Thymus (tissue), 14 donors: ENCODE data around the gene CD7. TPM values are rescaled to one million over a fixed set of nuclear protein-coding genes. Genes with fewer than 3 reads are reported as not detected.
A peak's percentile ranks its signal among the peaks of the same experiment; 100 is the strongest.
"Not testable (repeated sequence)": the region's sequence is repeated elsewhere in the genome, so short reads cannot be mapped to it uniquely, and the experiment has no call there.

Source experiments
- DNase-seq, 9 donors: peaks; one replicate each; pipeline ENCODE4 v3.0.0-alpha.2; 2013; ENCODE audit warnings: low spot score in 9 of 9, low read depth in 6 of 9, missing footprints in 1 of 9
- H3K27ac ChIP-seq, 2 donors: one replicate each; pipeline ENCODE4 v1.5.1; 2013; ENCODE audit warnings: control low read depth in 1 of 2, low read depth in 1 of 2, low read length in 1 of 2, mild to moderate bottlenecking in 1 of 2, moderate library complexity in 1 of 2
- H3K27me3 ChIP-seq, 2 donors: one replicate each; pipeline ENCODE4 v1.5.1; 2013; ENCODE audit warnings: low read length in 1 of 2; ENCODE audit not compliant: control insufficient read depth in 2 of 2, insufficient read depth in 1 of 2
- H3K36me3 ChIP-seq, 2 donors: one replicate each; pipeline ENCODE4 v1.5.1; 2013; ENCODE audit warnings: low read length in 1 of 2, mild to moderate bottlenecking in 1 of 2, moderate library complexity in 1 of 2; ENCODE audit not compliant: control insufficient read depth in 2 of 2, insufficient read depth in 2 of 2
- H3K4me1 ChIP-seq, 2 donors: one replicate each; pipeline ENCODE4 v1.5.1; 2013; ENCODE audit warnings: low read length in 2 of 2; ENCODE audit not compliant: control insufficient read depth in 2 of 2, insufficient read depth in 2 of 2
- H3K4me3 ChIP-seq, 2 donors: one replicate each; pipeline ENCODE4 v1.5.1; 2013; ENCODE audit warnings: low read length in 2 of 2, control low read depth in 1 of 2, mild to moderate bottlenecking in 1 of 2
- H3K9me3 ChIP-seq, 2 donors: one replicate each; pipeline ENCODE4 v1.5.1; 2013; ENCODE audit warnings: low read length in 1 of 2, mild to moderate bottlenecking in 1 of 2; ENCODE audit not compliant: control insufficient read depth in 2 of 2, insufficient read depth in 1 of 2
- WGBS: extraction: QIAGEN DNeasy Blood & Tissue Kit; methylation state at CpG from one replicate; pipeline ENCODE4 v1.1.7; 2013; 5-methylcytosine and 5-hydroxymethylcytosine counted together
- long read RNA-seq, 10 donors: transcript quantifications; one replicate each; lab custom pipeline, GENCODE V29; 2026
- polyA plus RNA-seq: library from polyadenylated mRNA; stranded (reverse); fragments of 200-250 nt; gene quantifications from one replicate; pipeline ENCODE4 v1.2.3, GENCODE V29; 2013
- total RNA-seq: library from RNA; stranded (reverse); fragments of 120-200 nt; gene quantifications from one replicate; pipeline ENCODE4 v1.2.4, GENCODE V29; 2013
- donor health status: healthy.

The CD7 gene
- total RNA-seq (67.9 TPM), polyA plus RNA-seq (153 TPM)
- long read RNA-seq, donor 1, partial matches to known transcripts, result 0 of 5 reads
- long read RNA-seq, donor 1, other reads (novel, unspliced or antisense), result 0 of 5 reads
- long read RNA-seq, donor 2, transcript CD7-207 (3 exons, 2,021 nt), result minor isoform, 21 of 243 reads
- long read RNA-seq, donor 2, transcript CD7-206 (3 exons, 1,659 nt), result minor isoform, 10 of 243 reads
- long read RNA-seq, donor 2, transcript CD7-204 (2 exons, 990 nt), result minor isoform, 6 of 243 reads
- long read RNA-seq, donor 2, transcript CD7-201 (4 exons, 1,281 nt), result major isoform, 158 of 243 reads
- long read RNA-seq, donor 2, partial matches to known transcripts, result 36 of 243 reads
- long read RNA-seq, donor 2, other reads (novel, unspliced or antisense), result 10 of 243 reads
- long read RNA-seq, donor 3, transcript CD7-204 (2 exons, 990 nt), result minor isoform, 14 of 119 reads
- long read RNA-seq, donor 3, transcript CD7-201 (4 exons, 1,281 nt), result major isoform, 76 of 119 reads
- long read RNA-seq, donor 3, transcript CD7-207 (3 exons, 2,021 nt), result minor isoform, 7 of 119 reads
- long read RNA-seq, donor 3, transcript CD7-206 (3 exons, 1,659 nt), result minor isoform, 10 of 119 reads
- long read RNA-seq, donor 3, partial matches to known transcripts, result 11 of 119 reads
- long read RNA-seq, donor 3, other reads (novel, unspliced or antisense), result 0 of 119 reads
- long read RNA-seq, donor 4, transcript CD7-201 (4 exons, 1,281 nt), result major isoform, 50 of 87 reads
- long read RNA-seq, donor 4, transcript CD7-204 (2 exons, 990 nt), result minor isoform, 8 of 87 reads
- long read RNA-seq, donor 4, transcript CD7-206 (3 exons, 1,659 nt), result minor isoform, 16 of 87 reads
- long read RNA-seq, donor 4, partial matches to known transcripts, result 9 of 87 reads
- long read RNA-seq, donor 4, other reads (novel, unspliced or antisense), result 0 of 87 reads
- long read RNA-seq, donor 5, transcript CD7-207 (3 exons, 2,021 nt), result minor isoform, 8 of 123 reads
- long read RNA-seq, donor 5, transcript CD7-206 (3 exons, 1,659 nt), result minor isoform, 6 of 123 reads
- long read RNA-seq, donor 5, transcript CD7-204 (2 exons, 990 nt), result minor isoform, 8 of 123 reads
- long read RNA-seq, donor 5, transcript CD7-201 (4 exons, 1,281 nt), result major isoform, 83 of 123 reads
- long read RNA-seq, donor 5, partial matches to known transcripts, result 11 of 123 reads
- long read RNA-seq, donor 5, other reads (novel, unspliced or antisense), result 6 of 123 reads
- long read RNA-seq, donor 6, transcript CD7-206 (3 exons, 1,659 nt), result minor isoform, 6 of 92 reads
- long read RNA-seq, donor 6, transcript CD7-201 (4 exons, 1,281 nt), result major isoform, 64 of 92 reads
- long read RNA-seq, donor 6, transcript CD7-207 (3 exons, 2,021 nt), result minor isoform, 13 of 92 reads
- long read RNA-seq, donor 6, partial matches to known transcripts, result 5 of 92 reads
- long read RNA-seq, donor 6, other reads (novel, unspliced or antisense), result 0 of 92 reads
- long read RNA-seq, donor 7, transcript CD7-201 (4 exons, 1,281 nt), result major isoform, 42 of 65 reads
- long read RNA-seq, donor 7, transcript CD7-207 (3 exons, 2,021 nt), result minor isoform, 8 of 65 reads
- long read RNA-seq, donor 7, partial matches to known transcripts, result 7 of 65 reads
- long read RNA-seq, donor 7, other reads (novel, unspliced or antisense), result 0 of 65 reads
- long read RNA-seq, donor 8, transcript CD7-201 (4 exons, 1,281 nt), result major isoform, 54 of 60 reads
- long read RNA-seq, donor 8, partial matches to known transcripts, result 0 of 60 reads
- long read RNA-seq, donor 8, other reads (novel, unspliced or antisense), result 0 of 60 reads
- long read RNA-seq, donor 9, transcript CD7-207 (3 exons, 2,021 nt), result minor isoform, 5 of 55 reads
- long read RNA-seq, donor 9, transcript CD7-201 (4 exons, 1,281 nt), result major isoform, 31 of 55 reads
- long read RNA-seq, donor 9, partial matches to known transcripts, result 14 of 55 reads
- long read RNA-seq, donor 9, other reads (novel, unspliced or antisense), result 0 of 55 reads
- long read RNA-seq, donor 10, transcript CD7-207 (3 exons, 2,021 nt), result minor isoform, 9 of 83 reads
- long read RNA-seq, donor 10, transcript CD7-201 (4 exons, 1,281 nt), result major isoform, 47 of 83 reads
- long read RNA-seq, donor 10, transcript CD7-206 (3 exons, 1,659 nt), result minor isoform, 13 of 83 reads
- long read RNA-seq, donor 10, partial matches to known transcripts, result 10 of 83 reads
- long read RNA-seq, donor 10, other reads (novel, unspliced or antisense), result 0 of 83 reads

DNA sequence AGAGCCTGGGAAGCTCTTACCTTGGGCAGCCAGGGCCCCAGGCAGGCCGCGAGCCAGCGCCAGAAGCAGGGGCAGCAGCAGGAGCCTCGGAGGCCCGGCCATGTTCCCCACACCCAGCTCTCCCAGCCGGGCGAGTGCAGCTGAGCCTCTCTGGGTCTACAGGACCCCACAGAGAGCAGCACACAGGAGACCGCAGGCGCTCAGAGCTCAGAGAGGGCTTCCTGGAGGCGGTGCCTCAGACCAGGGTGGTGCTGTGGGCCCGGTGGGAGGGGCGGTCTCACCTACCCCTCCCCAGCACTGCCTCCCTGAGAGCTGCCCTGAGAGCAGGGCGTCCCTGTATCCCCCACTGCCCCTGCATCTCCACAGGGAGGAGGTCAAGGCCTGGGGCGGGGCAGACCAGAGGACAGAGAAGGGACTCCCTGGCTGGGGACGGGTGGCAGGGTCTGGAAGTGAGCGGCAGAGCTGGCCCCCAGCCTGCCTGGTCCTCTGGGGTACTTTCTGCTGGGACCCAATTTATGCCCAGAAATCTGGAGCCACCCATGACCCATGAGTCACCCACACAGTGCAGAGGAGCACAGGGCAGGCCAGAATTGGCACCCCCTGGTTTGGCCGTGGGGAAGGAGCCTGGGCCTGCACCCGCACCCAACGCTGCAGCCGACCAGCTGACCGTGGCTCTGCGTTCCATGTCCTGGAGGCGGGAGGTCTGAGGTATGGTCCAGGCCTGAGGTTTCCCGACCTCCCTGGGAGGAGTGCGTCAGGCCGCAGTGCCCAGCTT lies at the start of gene CD7:
Gene CD7, minus strand, starts transcription at position 215 of the 775 bp plus-strand sequence. Its CDS starts 113 bp downstream, at position 102.
- peaks cover 0 to 29% of the 10 kb centered on the region in 2 donors for H3K27me3 ChIP-seq
- H3K4me3 ChIP-seq, result peak within 1 kb of the TSS; percentile 65 to 83
- H3K36me3 ChIP-seq, result peaks cover 14 to 15% of the 10 kb centered on the region in 2 donors
- H3K4me1 ChIP-seq, result peaks cover 18 to 54% of the 10 kb centered on the region in 2 donors
- WGBS, result 49% methylated on average over 26 of the region's 26 CpGs
- H3K9me3 ChIP-seq, result peaks cover 0 to 16% of the 10 kb centered on the region in 2 donors
- H3K27ac ChIP-seq, result peak within 1 kb of the TSS; percentile 86 to 93
- DNase-seq, result peak in 4 of 9 donors; percentile 81 to 93 (median 84)

DNA sequence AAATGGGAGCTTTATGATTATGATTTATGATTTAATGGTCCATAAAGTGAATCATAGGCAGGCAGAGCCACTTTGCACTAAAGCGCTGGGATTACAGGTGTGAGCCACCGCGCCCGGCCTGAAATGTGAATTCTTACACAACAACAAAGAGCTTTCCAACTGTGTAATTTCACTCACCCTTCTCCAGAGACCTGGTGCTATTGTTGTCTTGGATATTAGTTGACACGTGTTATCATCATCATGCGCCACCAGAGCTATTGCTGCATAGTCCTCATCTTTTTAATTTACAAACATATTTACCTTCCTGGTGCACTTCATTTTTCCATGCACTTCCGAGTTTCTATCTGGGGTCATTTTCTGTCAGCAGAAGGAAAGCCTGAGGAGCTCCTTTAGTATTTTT lies 49.3 kb upstream of the CD7 start:
- Histone ChIP-seq H3K27ac (no peak overlapping the region), H3K27me3 (peaks cover 18 to 32% of the 10 kb centered on the region in 2 donors), H3K4me3 (no peak overlapping the region), H3K9me3 (no peaks in the 10 kb centered on the region), H3K4me1 (peaks cover 0 to 10% of the 10 kb centered on the region in 2 donors), H3K36me3 (no peaks in the 10 kb centered on the region)
- no peak for DNase-seq
- 94% methylated on average over 7 of the region's 7 CpGs for WGBS

DNA sequence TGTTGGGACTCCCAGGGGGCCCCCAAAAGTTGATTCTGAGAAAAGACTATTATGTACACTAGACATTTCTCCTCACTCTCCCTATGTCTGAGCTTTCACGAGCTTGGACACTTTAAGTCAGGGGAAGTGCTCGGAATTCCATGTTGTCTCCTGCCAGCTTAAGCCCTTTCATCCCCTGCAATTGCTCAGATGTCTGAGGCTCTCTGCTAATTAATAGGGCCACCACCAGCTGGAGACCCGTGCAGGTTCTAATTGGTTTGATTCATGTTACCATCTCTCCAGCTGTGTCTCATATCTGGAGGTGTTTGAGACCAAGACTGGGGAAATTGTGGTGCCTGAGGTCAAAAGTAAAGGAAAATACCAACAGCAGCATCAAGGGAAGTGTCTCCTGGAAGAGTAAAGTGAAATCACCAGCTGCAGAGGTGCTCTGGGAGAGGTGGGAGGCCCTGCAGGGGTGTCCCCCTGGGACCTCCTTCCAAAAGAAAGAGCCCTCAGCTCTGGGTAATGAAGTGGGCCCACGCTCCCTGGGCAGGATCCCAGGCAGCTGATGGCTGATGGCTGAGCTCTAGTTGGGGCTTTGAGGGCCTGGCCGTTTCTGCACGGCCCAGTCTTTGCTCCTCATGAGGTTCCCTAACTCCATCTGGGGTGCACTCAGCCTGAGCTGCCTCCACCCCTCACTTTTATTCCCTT lies 48.3 kb upstream of the CD7 start:
- peaks cover 8 to 22% of the 10 kb centered on the region in 2 donors for H3K27me3 ChIP-seq
- H3K4me3 ChIP-seq, result no peak overlapping the region
- H3K4me1 ChIP-seq, result peaks cover 0 to 7% of the 10 kb centered on the region in 2 donors
- WGBS, result 90% methylated on average over 6 of the region's 6 CpGs
- DNase-seq, result no peak
- H3K36me3 ChIP-seq, result no peaks in the 10 kb centered on the region
- H3K27ac ChIP-seq, result no peak overlapping the region
- H3K9me3 ChIP-seq, result no peaks in the 10 kb centered on the region

DNA sequence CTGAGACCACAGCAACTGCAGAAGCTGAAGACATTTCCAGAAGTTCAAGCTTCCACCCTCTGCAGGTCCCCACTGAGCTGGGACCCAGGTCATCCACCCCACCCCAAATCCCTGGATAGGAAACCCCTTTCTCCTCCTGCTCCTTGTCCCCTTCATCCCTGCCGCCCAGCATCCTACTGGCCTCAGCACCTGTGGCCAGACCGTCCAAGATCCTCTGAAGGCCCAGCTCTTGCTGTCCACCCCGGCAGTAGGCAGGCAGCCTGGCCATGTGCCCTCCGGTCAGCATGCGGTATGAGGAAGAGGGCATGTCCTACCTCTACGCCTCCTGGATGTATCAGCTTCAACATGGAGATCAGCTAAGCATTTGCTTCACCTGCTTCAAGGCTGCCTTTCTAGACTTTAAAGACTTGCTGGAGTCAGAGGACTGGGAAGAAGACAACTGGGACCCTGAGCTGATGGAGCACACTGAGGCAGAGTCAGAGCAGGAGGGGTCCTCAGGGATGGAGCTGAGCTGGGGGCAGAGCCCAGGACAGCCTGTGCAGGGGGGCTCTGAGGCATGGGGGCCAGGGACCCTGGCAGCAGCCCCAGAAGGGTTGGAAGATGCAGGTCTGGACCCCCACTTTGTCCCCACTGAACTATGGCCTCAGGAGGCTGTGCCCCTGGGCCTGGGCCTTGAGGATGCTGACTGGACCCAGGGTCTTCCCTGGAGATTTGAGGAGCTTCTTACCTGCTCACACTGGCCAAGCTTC lies 44.7 kb upstream of the CD7 start:
- H3K4me3 ChIP-seq, result no peak overlapping the region
- H3K36me3 ChIP-seq, result no peaks in the 10 kb centered on the region
- no peak overlapping the region for H3K27ac ChIP-seq
- 98% methylated on average over 6 of the region's 6 CpGs for WGBS
- peaks cover 3 to 20% of the 10 kb centered on the region in 2 donors for H3K4me1 ChIP-seq
- H3K27me3 ChIP-seq, result peaks cover 0 to 13% of the 10 kb centered on the region in 2 donors
- H3K9me3 ChIP-seq, result peaks cover 0 to 5% of the 10 kb centered on the region in 2 donors
- DNase-seq, result no peak

DNA sequence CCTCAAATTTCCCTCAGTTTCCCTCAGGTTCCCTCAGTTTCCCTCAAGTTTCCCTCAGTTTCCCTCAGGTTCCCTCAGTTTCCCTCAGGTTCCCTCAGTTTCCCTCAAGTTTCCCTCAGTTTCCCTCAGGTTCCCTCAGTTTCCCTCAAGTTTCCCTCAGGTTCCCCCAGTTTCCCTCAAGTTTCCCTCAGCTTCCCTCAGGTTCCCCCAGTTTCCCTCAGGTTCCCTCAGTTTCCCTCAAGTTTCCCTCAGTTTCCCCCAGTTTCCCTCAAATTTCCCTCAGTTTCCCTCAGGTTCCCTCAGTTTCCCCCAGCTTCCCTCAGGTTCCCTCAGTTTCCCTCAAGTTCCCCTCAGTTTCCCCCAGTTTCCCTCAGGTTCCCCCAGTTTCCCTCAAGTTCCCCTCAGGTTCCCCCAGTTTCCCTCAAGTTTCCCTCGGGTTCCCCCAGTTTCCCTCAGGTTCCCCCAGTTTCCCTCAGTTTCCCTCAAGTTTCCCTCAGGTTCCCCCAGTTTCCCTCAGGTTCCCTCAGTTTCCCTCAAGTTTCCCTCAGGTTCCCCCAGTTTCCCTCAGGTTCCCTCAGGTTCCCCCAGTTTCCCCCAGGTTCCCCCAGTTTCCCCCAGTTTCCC lies 42.2 kb upstream of the CD7 start:
- not testable (repeated sequence) for DNase-seq, H3K27ac ChIP-seq, H3K4me3 ChIP-seq, H3K36me3 ChIP-seq, H3K9me3 ChIP-seq
- H3K4me1 ChIP-seq, result peaks cover 3 to 30% of the 10 kb centered on the region in 2 donors
- 65% methylated on average over 1 of the region's 1 CpG for WGBS
- peaks cover 0 to 15% of the 10 kb centered on the region in 2 donors for H3K27me3 ChIP-seq

DNA sequence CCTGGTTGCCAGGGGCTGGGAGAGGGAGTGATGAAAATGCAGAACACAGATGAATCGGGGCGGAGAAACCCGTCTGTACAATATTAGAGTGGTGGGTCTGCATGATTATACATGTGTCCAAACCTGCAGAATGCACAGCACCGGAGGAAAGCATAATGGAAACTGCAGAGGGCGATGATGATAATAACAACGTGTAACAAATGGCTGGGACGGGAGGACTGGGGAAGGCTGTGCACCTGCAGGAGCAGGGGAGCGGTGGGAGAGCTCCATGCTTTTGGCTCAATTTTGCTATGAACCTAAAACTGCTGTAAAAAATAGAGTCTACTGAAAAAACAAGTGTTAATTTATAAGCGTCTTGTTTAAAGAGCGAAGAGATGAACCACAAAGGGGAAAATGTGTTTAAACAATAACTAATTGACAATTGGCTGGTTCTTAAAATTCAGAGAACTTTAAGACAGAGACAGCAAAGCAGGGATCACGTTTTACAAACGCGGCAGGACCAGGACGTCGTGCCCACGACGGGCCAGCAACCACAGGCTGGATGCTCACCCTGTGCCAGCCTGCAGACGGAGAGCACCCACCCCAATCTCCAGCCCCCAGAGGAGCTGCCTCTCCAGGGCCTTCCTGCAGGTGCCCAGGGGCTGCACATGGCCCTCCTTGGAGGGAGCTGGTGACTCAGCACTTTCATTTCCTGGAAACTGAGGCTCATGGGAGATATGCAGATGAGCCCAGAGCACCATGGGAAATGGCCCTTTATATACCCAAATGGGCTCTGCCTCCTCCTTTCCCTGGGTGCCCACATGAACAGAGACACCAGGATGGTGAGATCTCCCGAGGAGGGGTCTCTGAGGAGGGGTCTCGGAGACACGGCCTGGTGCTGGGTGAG lies 41.3 kb upstream of the CD7 start, which contains the start of gene TEX19:
Gene TEX19, plus strand, starts transcription at position 783 of the 886 bp plus-strand sequence. CDS start 2,904 bp downstream, outside the sequence.
- Histone ChIP-seq H3K9me3 (peaks cover 0 to 5% of the 10 kb centered on the region in 2 donors), H3K4me3 (no peak within 1 kb of the TSS), H3K27ac (no peak within 1 kb of the TSS), H3K4me1 (peaks cover 3 to 34% of the 10 kb centered on the region in 2 donors), H3K27me3 (peaks cover 0 to 15% of the 10 kb centered on the region in 2 donors), H3K36me3 (no peaks in the 10 kb centered on the region)
- peak in 3 of 9 donors; percentile 28 to 69 (median 37) for DNase-seq
- 57% methylated on average over 21 of the region's 21 CpGs for WGBS
